ENCODE results near the gene ANO10.

GRCh38 chr3:43341788-43342187 lies 280.0 kb downstream of the ANO10 start:
- TF ChIP-seq CTCF (IDR thresholded peaks at IDR 0.05; ENCODE audit: insufficient read depth, low read depth, low read length), result no peak
- TF ChIP-seq EZH2 (IDR thresholded peaks at IDR 0.05; ENCODE audit: insufficient read depth, low read length), result no peak
